ENCODE results near the gene ADIPOR2.
A peak's percentile ranks its signal among the peaks of the same experiment; 100 is the strongest.

Gene ADIPOR2

GRCh38 chr12:1800401-1801302 lies 109.8 kb downstream of the ADIPOR2 start:
- no peak for DNase-seq

- DNase-seq = no peak
These were observed 110.6 kb downstream of the ADIPOR2 start for GRCh38 chr12:1801303-1801975.

- DNase-seq = no peak
These were observed 112.9 kb downstream of the ADIPOR2 start for GRCh38 chr12:1803736-1804135.

DNA sequence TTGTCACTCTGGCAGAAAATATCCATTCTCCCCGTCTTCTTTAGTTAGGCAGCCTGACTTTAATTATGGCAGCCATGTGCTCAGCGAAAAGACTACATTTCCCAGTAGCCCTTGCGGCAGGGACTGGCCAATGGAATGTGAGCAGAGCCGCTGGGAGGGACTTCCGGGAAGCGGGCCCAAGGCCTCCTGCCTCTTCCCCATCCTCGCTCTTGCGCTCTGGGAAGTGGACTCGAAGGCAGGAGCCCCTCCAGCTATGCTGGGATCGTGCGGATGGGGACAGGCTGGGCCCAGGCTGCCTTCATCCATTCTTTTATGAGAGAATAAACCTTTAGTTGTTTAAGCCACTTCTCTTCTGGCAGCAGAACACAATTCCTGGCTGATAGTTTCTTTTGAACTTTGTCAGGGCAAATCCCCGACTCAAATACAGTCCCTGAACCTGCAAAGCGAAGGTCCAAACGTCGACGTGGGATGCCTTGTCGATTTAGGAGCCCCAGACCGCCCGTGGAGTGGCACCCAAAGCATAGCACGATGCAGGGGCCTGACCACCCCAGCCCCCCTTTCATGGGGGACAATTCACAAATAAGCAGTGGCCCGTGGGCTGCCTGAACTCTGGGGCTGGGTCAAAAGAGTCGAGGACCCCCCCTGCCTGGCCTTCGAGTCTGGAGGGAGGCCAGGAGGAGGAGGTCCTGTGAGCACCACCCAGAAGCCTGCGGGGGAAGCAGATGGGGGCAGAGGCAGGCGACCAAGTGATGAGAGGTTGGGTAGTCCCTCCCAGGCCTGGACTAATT lies 113.9 kb downstream of the ADIPOR2 start:
- DNase-seq = peak; percentile 59 to 88

DNA sequence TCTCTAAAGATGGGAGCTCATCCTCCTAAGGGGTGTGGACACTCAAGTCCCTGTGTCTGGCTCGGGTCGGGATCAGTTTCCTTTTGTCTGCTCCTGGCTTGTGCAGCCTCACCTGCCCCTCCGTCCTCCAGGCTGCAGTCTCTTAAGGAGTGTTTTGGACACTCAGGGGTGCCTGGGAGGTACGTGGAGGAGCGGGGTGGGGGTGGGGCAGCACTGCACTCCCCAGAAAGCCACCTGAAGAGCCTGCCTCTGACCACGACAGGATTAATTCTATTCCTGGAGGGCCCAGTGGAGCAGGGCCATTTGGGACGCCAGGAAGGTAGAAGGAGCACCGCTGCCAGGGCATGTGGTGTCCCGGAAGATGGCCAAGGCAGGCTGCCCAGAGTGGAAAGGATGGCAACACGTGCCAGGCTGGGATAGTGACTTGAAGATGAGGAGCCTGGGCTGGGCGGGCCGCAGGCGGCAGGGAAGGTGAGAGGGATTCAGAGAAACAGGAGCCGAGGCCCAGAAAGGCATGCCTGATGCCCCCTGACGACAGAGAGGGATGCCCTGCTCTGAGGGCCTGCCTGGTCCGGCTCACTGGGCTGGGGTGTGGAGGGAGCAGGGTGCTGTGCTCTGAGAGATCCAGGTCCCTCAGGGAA lies 114.7 kb downstream of the ADIPOR2 start:
- DNase-seq = no peak

GRCh38 chr12:1806301-1807086 lies 115.6 kb downstream of the ADIPOR2 start:
- DNase-seq = no peak

- DNase-seq = no peak
These were observed 116.4 kb downstream of the ADIPOR2 start for GRCh38 chr12:1807087-1807860.

GRCh38 chr12:1808036-1808797 lies 117.3 kb downstream of the ADIPOR2 start:
- no peak for DNase-seq

- no peak for DNase-seq
These were observed 118.1 kb downstream of the ADIPOR2 start for GRCh38 chr12:1808798-1809480.

- DNase-seq = no peak
These were observed 118.8 kb downstream of the ADIPOR2 start for GRCh38 chr12:1809591-1810190.

DNA sequence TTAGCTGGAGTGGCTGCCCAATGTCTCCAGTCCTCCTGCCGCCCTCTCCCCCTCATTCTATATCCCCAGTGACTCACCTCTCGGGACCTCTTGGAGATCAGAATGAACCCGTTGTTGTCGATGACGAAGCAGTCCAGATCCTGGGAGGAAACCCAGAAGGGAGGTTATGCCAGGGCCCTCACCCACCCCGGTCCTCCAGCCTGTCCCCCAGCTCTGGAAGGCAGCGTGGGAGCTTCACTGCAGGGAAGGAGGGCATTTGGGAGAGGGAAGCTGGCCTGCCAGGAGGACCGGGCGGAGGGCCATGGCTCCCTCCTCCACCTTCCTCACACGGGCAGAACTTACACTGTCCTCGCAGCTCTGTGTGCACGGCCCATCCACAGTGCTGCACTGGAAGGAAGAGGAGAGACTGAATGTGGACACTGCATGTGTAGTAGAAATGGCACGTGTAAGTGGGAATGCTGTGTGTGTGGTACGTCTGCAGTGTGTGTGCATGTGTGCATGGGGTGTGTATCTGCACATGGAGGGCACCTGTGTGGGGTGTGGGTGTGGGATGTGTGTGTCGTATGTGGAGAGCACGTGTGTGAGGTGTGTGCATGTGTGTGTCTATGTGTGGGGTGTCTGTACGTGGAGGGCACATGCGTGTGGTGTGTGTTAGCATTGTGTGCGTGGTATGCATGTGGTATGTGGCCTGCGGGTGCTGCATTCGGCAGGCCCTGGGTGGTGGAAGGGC lies 119.5 kb downstream of the ADIPOR2 start:
- no peak for DNase-seq

DNA sequence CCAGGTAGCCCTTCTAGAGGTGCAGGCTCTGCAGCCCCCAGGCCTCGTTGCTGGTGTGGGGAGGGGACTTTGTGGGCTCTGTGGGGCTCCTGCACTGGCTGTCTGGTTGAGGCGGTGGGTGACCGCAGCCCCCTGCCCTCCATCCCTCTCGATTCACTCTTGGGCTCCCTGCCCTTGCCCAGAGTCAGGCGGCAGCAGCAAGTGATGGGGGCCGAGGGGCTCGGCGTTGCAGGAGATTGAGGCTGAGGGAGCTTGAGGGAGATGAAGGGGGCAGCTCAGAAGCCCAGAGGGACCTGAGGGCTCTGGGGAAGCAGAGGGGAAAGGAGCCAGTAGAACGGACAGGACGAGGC lies 120.0 kb downstream of the ADIPOR2 start:
- no peak for DNase-seq

- DNase-seq = no peak
These were observed 120.5 kb downstream of the ADIPOR2 start for GRCh38 chr12:1811281-1811947.

GRCh38 chr12:1811948-1812291 lies 121.0 kb downstream of the ADIPOR2 start:
- no peak for DNase-seq

DNA sequence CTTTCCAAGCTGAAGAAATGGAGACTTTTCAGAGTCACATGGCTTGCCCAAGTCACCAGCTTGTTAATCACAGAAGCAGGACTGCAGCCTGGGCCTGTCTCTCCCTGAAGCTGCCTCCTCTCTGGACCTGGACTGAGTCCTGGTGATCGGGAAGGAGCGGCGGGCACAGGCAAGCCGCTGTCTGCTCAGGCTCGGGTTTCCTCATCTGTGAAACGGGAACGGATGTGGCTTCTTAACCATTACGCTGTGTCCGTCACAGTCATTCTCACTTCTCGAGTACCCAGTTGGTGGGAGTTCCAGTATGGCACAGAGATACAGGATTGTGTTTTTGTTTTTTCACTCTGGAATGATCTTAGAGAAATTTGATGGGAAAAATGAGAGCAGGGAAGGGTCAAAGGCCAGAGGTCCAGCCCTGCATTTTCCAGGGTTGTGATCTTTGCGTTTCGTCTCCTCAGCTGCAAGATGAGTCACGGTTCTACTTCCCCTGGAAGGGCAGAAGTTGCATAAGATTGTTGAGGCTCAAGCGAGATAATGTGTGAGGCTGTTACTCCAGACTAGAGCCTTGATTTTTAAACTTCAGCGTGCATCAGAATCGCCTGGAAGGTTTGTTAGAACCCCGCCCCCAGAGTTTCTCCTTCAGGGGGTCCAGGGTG lies 121.9 kb downstream of the ADIPOR2 start:
- DNase-seq = no peak

DNA sequence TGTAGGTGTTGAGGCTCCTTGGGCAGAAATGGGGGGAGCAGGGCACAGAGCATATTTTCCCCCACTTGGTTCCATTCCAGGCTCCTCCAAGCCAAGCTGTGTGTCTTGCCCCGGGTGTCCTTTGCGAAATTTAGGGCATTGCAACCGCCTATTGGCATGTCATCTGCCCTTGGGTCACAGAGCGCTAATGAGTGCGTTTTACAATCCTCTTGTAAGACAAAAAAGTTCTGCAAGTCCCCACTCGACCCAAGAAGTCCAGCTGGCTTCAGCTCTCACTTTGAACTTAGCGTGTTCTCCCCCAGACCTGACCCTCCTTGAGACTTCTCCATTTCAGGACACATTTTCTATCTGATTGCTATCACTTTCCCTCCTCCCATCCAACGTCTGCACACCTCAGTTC lies 123.4 kb downstream of the ADIPOR2 start:
- DNase-seq = no peak

GRCh38 chr12:1815108-1815507 lies 124.2 kb downstream of the ADIPOR2 start:
- DNase-seq = no peak

Data from NCI-H524 (cell line).